Transverse colon (tissue), 4 donors: ENCODE measurements around the gene MYOM3. TPM values are rescaled to one million over a fixed set of nuclear protein-coding genes. Genes with fewer than 3 reads are reported as not detected.

Source experiments
- DNase-seq: peaks from one replicate; pipeline ENCODE4 v3.0.0-alpha.2; 2019
- H3K27ac ChIP-seq, 4 donors: fragments of 200-600 bp; sonication (generic); 2 replicates each; pipeline ENCODE4 v1.5.1; 2016 to 2018; ENCODE audit warnings: inconsistent platforms in 4 of 4
- H3K27me3 ChIP-seq: fragments of 200-600 bp; sonication (generic); 2 replicates; pipeline ENCODE4 v1.5.1; 2017; ENCODE audit warnings: inconsistent platforms
- H3K36me3 ChIP-seq, 4 donors: fragments of 200-600 bp; sonication (generic); 2 replicates each; pipeline ENCODE4 v1.5.1; 2017 to 2019; ENCODE audit warnings: inconsistent platforms in 4 of 4
- H3K4me1 ChIP-seq, 4 donors: fragments of 200-600 bp; sonication (generic); 2 replicates each; pipeline ENCODE4 v1.5.1; 2017 to 2020; ENCODE audit warnings: inconsistent platforms in 4 of 4
- H3K4me3 ChIP-seq, 4 donors: fragments of 200-600 bp; sonication (generic); 1 replicate in 1 of 4; 2 replicates in 3 of 4; pipeline versions ENCODE4 v1.5.1 to v1.6.1; 2017 to 2019; ENCODE audit warnings: inconsistent platforms in 4 of 4
- H3K9me3 ChIP-seq, 2 donors: fragments of 200-600 bp; sonication (generic); 2 replicates each; pipeline ENCODE4 v1.5.1; 2017 to 2019; ENCODE audit warnings: inconsistent platforms in 2 of 2
- EP300 ChIP-seq: sonication (generic); formaldehyde crosslinking; IDR thresholded peaks from one replicate; pipeline ENCODE4 v1.6.1; 2017; ENCODE audit warnings: antibody characterized with exemption, low read depth
- POLR2A ChIP-seq: fragments of 450-650 bp; IDR thresholded peaks from one replicate; pipeline ENCODE4 v1.6.1; 2016; ENCODE audit warnings: antibody characterized with exemption, mild to moderate bottlenecking, moderate library complexity
- POLR2AphosphoS5 ChIP-seq, 3 donors: sonication (generic); formaldehyde crosslinking; IDR thresholded peaks; one replicate each; pipeline ENCODE4 v1.6.1; 2016; ENCODE audit warnings: antibody characterized with exemption in 3 of 3
- WGBS, 2 donors: methylation state at CpG; one replicate each; pipeline ENCODE4 v1.1.5; 2018; ENCODE audit warnings: low coverage in 1 of 2; 5-methylcytosine and 5-hydroxymethylcytosine counted together
- in situ Hi-C, 4 donors: fragments of 200-750 bp; cut with MboI; loops; one replicate each; pipeline versions ENCODE4 v1.15.0 to v1.15.1; 2017; ENCODE audit warnings: low sequenced_read_pairs in 3 of 4, low pct_ligation_motif_present in 1 of 4, low pct_unique_long_range_greater_than_20kb in 1 of 4
- intact Hi-C: fragments of 100-400 bp; cut with DNase I; formaldehyde crosslinking; loops from one replicate; pipeline ENCODE4 v1.15.1; 2023; ENCODE audit warnings: low total_unique reads
- total RNA-seq, 4 donors: library from RNA; depleted of rRNA; stranded (reverse); fragments of >200 nt; gene quantifications; one replicate each; pipeline ENCODE4 v1.1.0, GENCODE V29; 2016
- TF ChIP-seq, protein P1 (sequence below), 5 experiments: fragments of 200-600 bp in 3 of 5; fragments of 450-650 bp in 2 of 5; sonication (generic) in 3 of 5; IDR thresholded peaks; 1 replicate in 2 of 5; 2 replicates in 3 of 5; pipeline ENCODE4 v1.5.1; 2016 to 2017; ENCODE audit warnings: antibody characterized with exemption in 5 of 5, inconsistent platforms in 3 of 5, mild to moderate bottlenecking in 2 of 5, moderate library complexity in 1 of 5

The MYOM3 gene
- total RNA-seq, 4 donors from 2014 or later: 0.60 to 7.5 (median 3.0) TPM

DNA sequence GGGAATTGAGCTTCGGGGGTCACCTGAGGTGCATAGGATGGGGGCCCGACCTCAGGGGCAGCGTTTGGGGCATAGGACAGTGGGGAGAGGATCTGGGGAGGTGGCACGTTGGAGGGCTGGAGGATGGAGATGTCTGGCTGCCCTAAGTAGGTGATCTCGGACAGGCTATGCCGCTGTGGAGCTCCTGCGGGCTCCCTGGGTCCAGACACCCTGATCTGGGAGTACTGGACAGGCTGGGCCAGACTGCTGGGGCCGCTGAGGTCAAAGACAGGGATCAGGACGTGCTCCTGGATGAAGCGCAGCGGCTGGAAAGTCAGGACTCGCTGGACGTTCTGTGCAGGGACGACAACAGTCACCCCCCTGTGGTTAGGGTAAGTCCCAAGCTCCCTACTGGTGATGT, 9.5 kb upstream of the MYOM3 start:
- Histone ChIP-seq H3K27ac (peak overlapping the region in 1 of 4 donors; percentile 77), H3K36me3 (no peaks in the 10 kb centered on the region), H3K9me3 (no peaks in the 10 kb centered on the region), H3K4me3 (no peak overlapping the region), H3K27me3 (no peaks in the 10 kb centered on the region), H3K4me1 (peaks cover 16 to 39% (median 35%) of the 10 kb centered on the region in 4 donors)
- in situ Hi-C loops: no loop called here
- DNase-seq: no peak
- intact Hi-C loops: no loop called here
- TF ChIP-seq EP300 (no peak), POLR2A (no peak), POLR2AphosphoS5 (IDR thresholded peaks at IDR 0.05) (no peak)
- TF ChIP-seq, protein P1, sequence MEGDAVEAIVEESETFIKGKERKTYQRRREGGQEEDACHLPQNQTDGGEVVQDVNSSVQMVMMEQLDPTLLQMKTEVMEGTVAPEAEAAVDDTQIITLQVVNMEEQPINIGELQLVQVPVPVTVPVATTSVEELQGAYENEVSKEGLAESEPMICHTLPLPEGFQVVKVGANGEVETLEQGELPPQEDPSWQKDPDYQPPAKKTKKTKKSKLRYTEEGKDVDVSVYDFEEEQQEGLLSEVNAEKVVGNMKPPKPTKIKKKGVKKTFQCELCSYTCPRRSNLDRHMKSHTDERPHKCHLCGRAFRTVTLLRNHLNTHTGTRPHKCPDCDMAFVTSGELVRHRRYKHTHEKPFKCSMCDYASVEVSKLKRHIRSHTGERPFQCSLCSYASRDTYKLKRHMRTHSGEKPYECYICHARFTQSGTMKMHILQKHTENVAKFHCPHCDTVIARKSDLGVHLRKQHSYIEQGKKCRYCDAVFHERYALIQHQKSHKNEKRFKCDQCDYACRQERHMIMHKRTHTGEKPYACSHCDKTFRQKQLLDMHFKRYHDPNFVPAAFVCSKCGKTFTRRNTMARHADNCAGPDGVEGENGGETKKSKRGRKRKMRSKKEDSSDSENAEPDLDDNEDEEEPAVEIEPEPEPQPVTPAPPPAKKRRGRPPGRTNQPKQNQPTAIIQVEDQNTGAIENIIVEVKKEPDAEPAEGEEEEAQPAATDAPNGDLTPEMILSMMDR (IDR thresholded peaks at IDR 0.05): no peak
- WGBS, 2 donors: 87% methylated on average over 14 of the region's 14 CpGs; no CpG with 5 or more reads in 1 of the 2 donors

GRCh38 chr1:24120965-24121364, 9.0 kb upstream of the MYOM3 start:
- Histone ChIP-seq H3K27ac (peak overlapping the region; percentile 74 to 80 (median 76)), H3K36me3 (no peaks in the 10 kb centered on the region), H3K9me3 (no peaks in the 10 kb centered on the region), H3K4me1 (peaks cover 16 to 39% (median 35%) of the 10 kb centered on the region in 4 donors), H3K4me3 (no peak overlapping the region), H3K27me3 (no peaks in the 10 kb centered on the region)
- in situ Hi-C loops: no loop called here
- no peak for DNase-seq
- WGBS, 2 donors: 89% methylated on average over 2 of the region's 3 CpGs; no CpG with 5 or more reads in 1 of the 2 donors
- intact Hi-C loops: no loop called here
- TF ChIP-seq POLR2AphosphoS5 (IDR thresholded peaks at IDR 0.05): no peak
- no peak for TF ChIP-seq EP300
- TF ChIP-seq, protein P1 (IDR thresholded peaks at IDR 0.05): no peak
- TF ChIP-seq POLR2A: no peak

- H3K36me3 ChIP-seq: no peaks in the 10 kb centered on the region
- H3K27ac ChIP-seq: peak overlapping the region; percentile 74 to 80 (median 76)
- no peaks in the 10 kb centered on the region for H3K9me3 ChIP-seq
- WGBS, 2 donors: 14 to 51% methylated on average over 2 to 17 of the region's 17 CpGs
- in situ Hi-C loops: no loop called here
- TF ChIP-seq, protein P1 (IDR thresholded peaks at IDR 0.05): no peak
- peak in 1 of 3 donors; percentile 44 for TF ChIP-seq POLR2AphosphoS5 (IDR thresholded peaks at IDR 0.05)
- intact Hi-C loops: no loop called here
- H3K27me3 ChIP-seq: no peaks in the 10 kb centered on the region
- H3K4me1 ChIP-seq: peaks cover 16 to 39% (median 35%) of the 10 kb centered on the region in 4 donors
- H3K4me3 ChIP-seq: no peak overlapping the region
- peak; percentile 65 for DNase-seq
Observed at GRCh38 chr1:24119859-24120756, 8.2 kb upstream of the MYOM3 start.

DNA sequence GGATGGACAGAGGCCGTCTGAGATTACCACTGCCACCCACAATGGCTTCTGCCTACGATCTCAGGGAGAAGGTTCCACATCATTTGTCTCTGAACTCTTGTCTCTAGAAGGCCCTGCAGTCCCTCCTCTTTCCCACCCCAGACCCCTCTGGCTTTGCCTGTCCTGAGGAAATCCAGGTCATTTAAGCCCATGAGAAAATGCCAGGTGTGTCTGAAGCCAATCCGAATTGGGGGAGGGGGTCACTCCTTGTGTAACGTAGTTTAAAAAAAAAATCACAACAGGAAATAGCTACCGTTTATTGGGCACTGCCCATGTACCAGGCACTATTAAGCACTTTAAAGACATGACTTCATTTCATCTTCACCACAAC, 7.5 kb upstream of the MYOM3 start:
- in situ Hi-C loops: no loop called here
- H3K4me1 ChIP-seq: peaks cover 16 to 39% (median 35%) of the 10 kb centered on the region in 4 donors
- WGBS, 2 donors: 49% methylated on average over 5 of the region's 5 CpGs; no CpG with 5 or more reads in 1 of the 2 donors

More for the DNA sequence above, 7.5 kb upstream of the MYOM3 start:
- H3K27me3 ChIP-seq: no peaks in the 10 kb centered on the region
- no peaks in the 10 kb centered on the region for H3K9me3 ChIP-seq
- no peak overlapping the region for H3K4me3 ChIP-seq
- peak overlapping the region; percentile 74 to 80 (median 76) for H3K27ac ChIP-seq
- intact Hi-C loops: no loop called here
- no peak for DNase-seq
- no peak for TF ChIP-seq POLR2A
- no peak for TF ChIP-seq POLR2AphosphoS5 (IDR thresholded peaks at IDR 0.05)
- TF ChIP-seq EP300: no peak
- TF ChIP-seq, protein P1 (IDR thresholded peaks at IDR 0.05): no peak
- no peaks in the 10 kb centered on the region for H3K36me3 ChIP-seq
